Activated B cell treated with CpG ODN at 0.5 μM for 24 hours (primary cell): Measurements from ENCODE around the gene NELL2. TPM values are rescaled to one million over a fixed set of nuclear protein-coding genes. Genes with fewer than 3 reads are reported as not detected.

ENCODE experiments used
- ATAC-seq: fragments of 200-7000 bp; cut with Tn5 transposase; one replicate; pipeline ENCODE4 v1.10.0; 2021; ENCODE audit warnings: low read depth, mild to moderate bottlenecking, moderate library complexity
- CTCF ChIA-PET: fragments of 350-600 bp; sonication (Branson Sonifier 250); formaldehyde crosslinking; loops from one replicate; lab custom pipeline; 2021; ENCODE audit warnings: antibody characterized with exemption; lab: Charles Lee
- POLR2A ChIA-PET: fragments of 350-600 bp; sonication (Branson Sonifier 250); formaldehyde crosslinking; loops from one replicate; lab custom pipeline; 2021; ENCODE audit warnings: antibody characterized with exemption; lab: Charles Lee
- DNase-seq: peaks from one replicate; pipeline ENCODE4 v3.0.0; 2022
- H3K27ac Mint-ChIP-seq: one replicate; pipeline ENCODE4 v1.8.0; 2020; ENCODE audit warnings: mixed read lengths
- H3K27me3 Mint-ChIP-seq: one replicate; pipeline ENCODE4 v1.8.0; 2021; ENCODE audit warnings: mixed read lengths
- H3K36me3 Mint-ChIP-seq: one replicate; pipeline ENCODE4 v1.8.0; 2021; ENCODE audit warnings: low read depth, mixed read lengths
- H3K4me1 Mint-ChIP-seq: one replicate; pipeline ENCODE4 v1.8.0; 2021; ENCODE audit warnings: mixed read lengths
- H3K4me3 Mint-ChIP-seq: one replicate; pipeline ENCODE4 v1.8.0; 2020; ENCODE audit warnings: mild to moderate bottlenecking, mixed read lengths
- H3K9me3 Mint-ChIP-seq: one replicate; pipeline ENCODE4 v1.8.0; 2020; ENCODE audit warnings: mixed read lengths
- CTCF ChIP-seq: fragments of 200-600 bp; IDR thresholded peaks from one replicate; pipeline ENCODE4 v1.8.0; 2022; ENCODE audit warnings: antibody characterized with exemption, mild to moderate bottlenecking
- intact Hi-C: fragments of 100-400 bp; cut with micrococcal nuclease; formaldehyde crosslinking; loops from one replicate; pipeline ENCODE4 v1.15.1; 2024
- total RNA-seq: library from RNA; stranded (reverse); gene quantifications from 2 replicates; pipeline ENCODE4 v1.2.3, GENCODE V29; 2022

NELL2 gene
- total RNA-seq, 1 donor from 2014 or later, result not detected

- H3K36me3 Mint-ChIP-seq, result no peaks in the 10 kb centered on the region
- DNase-seq (no peak), ATAC-seq (no peak)
- TF ChIP-seq CTCF, result no peak
- intact Hi-C loops, result no loop called here
- H3K4me3 Mint-ChIP-seq, result no peak overlapping the region
- ChIA-PET POLR2A (no interaction called here), CTCF (no interaction called here)
- H3K27ac Mint-ChIP-seq, result no peak overlapping the region
- H3K27me3 Mint-ChIP-seq, result no peaks in the 10 kb centered on the region
- no peaks in the 10 kb centered on the region for H3K9me3 Mint-ChIP-seq
- no peaks in the 10 kb centered on the region for H3K4me1 Mint-ChIP-seq
These were observed 350.1 kb downstream of the NELL2 start for GRCh38 chr12:44525806-44526654.

GRCh38 chr12:44523828-44524227 is 352.3 kb downstream of the NELL2 start:
- CTCF ChIA-PET, result no interaction called here
- no peak for TF ChIP-seq CTCF
- H3K4me1 Mint-ChIP-seq, result no peaks in the 10 kb centered on the region
- DNase-seq (no peak), ATAC-seq (no peak)
- no peak overlapping the region for H3K27ac Mint-ChIP-seq
- H3K36me3 Mint-ChIP-seq, result no peaks in the 10 kb centered on the region
- no peaks in the 10 kb centered on the region for H3K27me3 Mint-ChIP-seq
- no peak overlapping the region for H3K4me3 Mint-ChIP-seq
- POLR2A ChIA-PET, result no interaction called here
- intact Hi-C loops, result no loop called here
- H3K9me3 Mint-ChIP-seq, result no peaks in the 10 kb centered on the region

- H3K4me3 Mint-ChIP-seq, result no peak overlapping the region
- H3K27me3 Mint-ChIP-seq, result no peaks in the 10 kb centered on the region
- ATAC-seq (no peak), DNase-seq (no peak)
- CTCF ChIA-PET, result no interaction called here
- no peak for TF ChIP-seq CTCF
- intact Hi-C loops, result no loop called here
- no peaks in the 10 kb centered on the region for H3K4me1 Mint-ChIP-seq
- no peak overlapping the region for H3K27ac Mint-ChIP-seq
- no peaks in the 10 kb centered on the region for H3K9me3 Mint-ChIP-seq
- no peaks in the 10 kb centered on the region for H3K36me3 Mint-ChIP-seq
- POLR2A ChIA-PET, result no interaction called here
These were observed 354.4 kb downstream of the NELL2 start for GRCh38 chr12:44521702-44522101.

- intact Hi-C loops, result no loop called here
- H3K4me1 Mint-ChIP-seq, result no peaks in the 10 kb centered on the region
- DNase-seq (no peak), ATAC-seq (no peak)
- CTCF ChIA-PET, result no interaction called here
- TF ChIP-seq CTCF, result no peak
- POLR2A ChIA-PET, result no interaction called here
- no peak overlapping the region for H3K27ac Mint-ChIP-seq
- H3K27me3 Mint-ChIP-seq, result no peaks in the 10 kb centered on the region
- no peak overlapping the region for H3K4me3 Mint-ChIP-seq
- no peaks in the 10 kb centered on the region for H3K9me3 Mint-ChIP-seq
- no peaks in the 10 kb centered on the region for H3K36me3 Mint-ChIP-seq
These were observed 356.2 kb downstream of the NELL2 start for GRCh38 chr12:44519931-44520330.

GRCh38 chr12:44511289-44511688 is 364.8 kb downstream of the NELL2 start:
- ATAC-seq (no peak), DNase-seq (no peak)
- Mint-ChIP-seq H3K27ac (no peak overlapping the region), H3K27me3 (no peaks in the 10 kb centered on the region), H3K9me3 (no peaks in the 10 kb centered on the region), H3K4me1 (no peaks in the 10 kb centered on the region), H3K36me3 (no peaks in the 10 kb centered on the region), H3K4me3 (no peak overlapping the region)
- ChIA-PET CTCF (no interaction called here), POLR2A (no interaction called here)
- intact Hi-C loops, result no loop called here
- no peak for TF ChIP-seq CTCF
